ENCODE measurements around the gene CPNE5.

DNA sequence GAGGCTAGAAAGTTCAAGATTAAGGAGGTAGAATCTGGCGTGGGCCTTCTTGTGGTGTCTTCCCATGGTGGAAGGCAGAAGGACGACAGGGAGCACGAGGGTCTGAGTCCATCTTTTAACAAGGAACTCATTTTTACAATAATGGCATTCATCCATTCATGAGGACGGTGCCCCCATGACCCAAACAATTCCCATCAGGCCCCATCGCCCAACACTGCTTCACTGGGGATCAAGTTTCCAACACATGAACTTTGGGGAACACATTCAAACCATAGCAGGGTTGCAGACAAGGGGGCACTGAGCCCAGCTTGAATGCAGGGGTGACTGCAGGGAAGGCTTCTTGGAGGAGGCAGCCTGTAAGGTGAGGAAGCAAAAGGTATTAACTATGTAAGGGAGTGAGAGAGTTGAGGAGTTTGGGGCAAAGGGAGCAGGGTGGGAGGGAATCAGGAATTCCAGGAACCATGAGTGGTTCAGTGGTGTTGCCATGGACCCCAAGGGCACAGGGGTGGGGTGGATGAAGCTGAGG lies 136.1 kb downstream of the CPNE5 start:
- no peak for TF ChIP-seq CTCF (conservative IDR thresholded peaks at IDR 0.05)
- no peak for TF ChIP-seq EZH2 (IDR thresholded peaks at IDR 0.05; ENCODE audit: low read depth)

Measured in PC-9 (cell line).